Left renal cortex interstitium (tissue), 4 donors: ENCODE measurements around the gene TNIP2. TPM values are rescaled to one million over a fixed set of nuclear protein-coding genes. Genes with fewer than 3 reads are reported as not detected.

Experiments used
- DNase-seq, 4 donors: peaks; one replicate each; pipeline ENCODE4 v3.0.0-alpha.2; 2013; ENCODE audit warnings: low read depth in 4 of 4, low spot score in 2 of 4, missing footprints in 1 of 4
- polyA plus RNA-seq, 4 donors: library from polyadenylated mRNA; unstranded; fragments of 120-200 nt; gene quantifications; one replicate each; pipeline ENCODE4 v1.2.1, GENCODE V29; 2013; ENCODE audit not compliant: insufficient read length in 4 of 4

Gene TNIP2
- polyA plus RNA-seq, 4 donors: 15.5 to 24.2 (median 22.2) TPM

DNA sequence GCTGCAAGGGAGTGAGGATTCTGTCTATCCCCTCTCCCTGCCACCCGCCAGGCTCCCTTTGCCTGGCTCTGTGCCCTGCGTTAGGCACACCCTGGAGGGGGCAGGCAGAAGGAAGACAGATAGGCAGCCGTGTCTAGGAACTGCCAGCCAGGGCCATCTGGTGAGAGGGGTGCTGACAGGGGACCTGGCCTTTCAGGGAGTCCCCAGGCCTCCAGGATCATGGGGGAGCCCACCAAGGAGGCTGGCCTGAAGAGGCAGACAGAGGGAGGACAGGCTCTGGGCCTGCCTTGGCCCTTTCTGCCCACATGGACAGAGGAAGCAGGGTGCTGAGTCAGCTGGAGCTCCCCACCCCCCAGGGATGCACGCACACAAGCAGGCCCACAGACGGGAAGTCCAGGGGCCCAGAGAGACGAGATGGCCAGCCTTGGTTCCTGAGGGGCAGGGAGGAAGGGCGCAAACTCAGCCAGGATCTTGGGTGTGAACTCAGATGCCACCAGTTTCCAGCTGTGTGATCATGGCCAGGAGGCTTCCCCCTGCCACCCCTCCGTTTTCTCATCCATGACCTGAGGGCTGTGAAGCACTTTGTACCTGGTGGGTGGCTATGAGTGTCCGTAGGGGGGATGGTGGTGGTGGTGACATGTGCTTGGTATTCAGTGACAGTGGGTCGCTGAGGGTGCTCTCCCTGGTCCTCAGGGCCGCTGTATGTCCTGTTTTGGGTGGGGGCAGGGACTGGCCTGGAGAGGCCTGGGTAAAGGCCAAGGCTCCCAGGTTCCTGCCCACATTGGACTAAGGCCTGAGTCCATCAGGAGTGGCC is 38.6 kb upstream of the TNIP2 start:
- no peak for DNase-seq

DNA sequence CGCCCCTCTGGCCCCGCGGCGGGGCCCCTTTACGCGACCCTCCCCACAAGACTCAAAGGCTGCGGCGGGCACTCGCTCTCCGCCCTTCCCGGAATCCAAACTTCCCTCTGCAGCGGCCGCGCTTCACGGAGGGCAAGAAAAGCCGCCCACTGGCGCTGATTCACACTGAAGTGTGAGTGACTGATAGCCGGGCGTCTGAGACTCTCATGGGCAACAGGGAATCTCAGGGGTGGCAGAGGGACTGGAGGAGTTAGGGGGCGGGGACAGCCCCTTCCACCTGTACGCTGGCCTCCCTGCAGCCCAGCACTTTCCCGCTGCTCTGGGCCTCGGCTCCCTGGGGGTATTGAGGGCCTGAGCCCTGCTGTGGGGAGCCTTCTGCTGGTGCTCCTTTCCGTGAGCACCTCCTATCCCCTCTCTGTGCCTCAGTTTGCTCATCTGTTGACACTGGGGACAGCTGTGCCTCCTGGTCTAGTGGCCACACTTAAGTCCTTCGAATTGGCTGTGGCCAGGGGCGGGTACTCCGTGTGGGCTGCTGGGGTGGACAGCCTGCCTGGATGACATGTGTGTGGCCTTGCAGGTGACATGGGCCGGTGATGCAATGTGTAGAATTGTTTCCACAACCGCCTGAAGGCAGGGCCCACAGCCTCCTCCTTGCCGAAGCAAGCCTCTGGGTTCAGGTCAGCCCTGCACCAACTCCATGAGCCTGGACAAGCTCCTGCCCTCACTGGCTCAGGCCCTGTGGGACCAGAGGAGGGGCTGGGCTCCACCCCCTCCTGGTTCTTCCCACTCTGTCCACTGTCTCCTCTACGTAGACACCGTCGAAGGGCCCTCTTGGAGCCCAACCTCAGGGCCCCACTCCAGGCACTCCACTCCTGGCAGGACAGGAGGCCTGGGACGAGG is 37.7 kb upstream of the TNIP2 start:
- DNase-seq: no peak

DNA sequence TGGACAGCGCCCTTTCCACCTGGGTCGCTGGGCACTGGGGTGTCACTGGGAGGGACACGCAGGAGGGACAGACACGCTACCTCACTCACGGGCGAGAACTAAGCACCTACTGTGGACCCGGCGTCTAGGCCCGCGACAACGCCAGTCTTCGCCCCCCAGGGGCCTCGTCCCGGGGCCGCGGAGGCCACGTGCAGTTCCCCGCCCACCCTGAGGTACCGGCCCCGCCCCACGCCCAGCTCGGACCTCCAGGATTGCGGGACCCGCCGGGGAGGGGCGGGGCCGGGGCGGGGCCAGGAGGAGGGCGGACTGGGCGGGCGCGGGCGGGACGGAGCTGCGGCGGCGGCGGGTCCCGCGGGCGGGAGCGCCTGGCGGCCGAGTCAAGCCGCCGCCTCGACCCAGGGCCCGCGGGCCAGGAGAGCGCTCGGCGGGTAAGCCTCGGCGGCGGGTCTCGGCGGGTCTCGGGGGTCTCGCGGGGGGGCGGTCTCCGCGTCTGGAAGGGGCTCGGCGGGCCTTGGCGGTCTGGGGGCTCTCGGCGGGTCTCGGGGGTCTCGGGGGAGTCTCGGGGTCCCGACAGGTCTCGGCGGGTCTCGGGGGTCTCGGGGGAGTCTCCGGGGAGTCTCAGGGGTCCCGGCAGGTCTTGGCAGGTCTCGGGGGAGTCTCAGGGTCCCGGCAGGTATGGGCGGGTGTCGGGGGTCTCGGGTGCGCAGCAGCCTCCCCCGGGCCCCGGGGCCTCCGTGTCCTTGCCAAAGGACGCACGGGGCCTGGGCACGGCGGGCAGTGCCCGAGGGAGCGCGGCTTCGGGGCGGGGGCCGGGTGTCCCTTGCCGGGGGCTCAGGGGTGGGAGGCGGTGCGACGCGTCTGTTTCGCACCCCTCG is 36.8 kb upstream of the TNIP2 start, which contains the start of gene SH3BP2:
Gene SH3BP2 (plus strand): TSS at position 375 of the 875 bp plus-strand sequence. CDS start 27,533 bp downstream, outside the sequence.
- DNase-seq: no peak

DNA sequence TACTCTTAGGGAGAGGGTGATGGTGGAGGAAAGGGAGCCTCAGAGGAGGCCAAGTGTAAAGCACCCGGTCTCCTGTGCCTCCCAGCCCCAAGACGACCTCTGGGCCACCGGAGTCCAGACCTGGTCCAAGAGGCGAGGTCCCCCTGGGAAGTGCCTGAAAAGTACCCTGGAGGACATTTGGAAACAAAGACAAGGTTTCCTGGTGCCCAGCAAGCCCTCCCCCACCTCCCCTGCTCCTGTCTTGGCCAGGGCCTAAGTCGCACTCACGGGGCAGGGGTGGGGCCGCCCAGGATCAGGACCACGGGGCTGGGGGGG is 36.2 kb upstream of the TNIP2 start:
- no peak for DNase-seq

DNA sequence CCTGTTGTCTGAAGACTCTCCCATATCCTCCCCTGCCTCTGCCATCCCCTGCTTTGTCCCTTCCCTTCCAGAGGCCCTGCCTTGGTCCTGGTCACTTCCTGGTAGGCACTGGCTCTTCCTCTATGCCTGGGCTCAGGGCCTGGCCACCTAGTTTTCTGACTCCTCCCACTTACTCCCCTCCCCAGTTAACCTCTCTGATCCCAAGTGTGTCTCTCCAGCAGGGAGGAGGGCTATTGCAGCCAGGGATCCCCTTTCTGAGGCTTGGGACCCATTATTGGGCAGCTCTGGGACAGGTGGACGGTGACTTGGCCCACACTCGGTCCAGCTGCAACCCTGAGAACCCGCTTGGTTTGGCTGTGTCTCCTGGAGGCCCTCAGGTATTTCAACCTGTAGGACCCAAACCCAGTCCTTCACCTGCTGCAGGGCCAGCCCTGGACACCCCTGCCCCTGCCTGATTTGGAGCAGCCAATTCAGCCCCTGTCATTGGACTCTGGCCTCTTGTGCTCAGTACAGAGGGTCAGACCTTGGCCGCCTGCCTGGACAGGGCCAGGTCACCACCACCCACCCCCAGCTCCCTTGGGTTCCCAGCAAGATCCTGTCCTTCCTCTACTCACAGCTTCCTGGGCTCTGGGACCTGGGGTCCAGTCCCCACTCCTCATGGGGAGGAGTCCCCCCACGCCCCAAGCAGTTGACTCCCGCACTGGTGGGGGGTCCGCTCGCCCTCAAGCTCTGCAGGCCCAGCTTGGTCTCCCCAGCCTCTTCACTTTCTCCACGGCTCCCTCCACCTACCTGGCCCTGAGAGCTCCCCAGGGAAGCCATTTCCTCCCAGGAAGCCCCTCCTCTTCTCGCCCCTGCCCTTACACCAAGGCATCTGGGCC is 35.6 kb upstream of the TNIP2 start:
- no peak for DNase-seq

DNA sequence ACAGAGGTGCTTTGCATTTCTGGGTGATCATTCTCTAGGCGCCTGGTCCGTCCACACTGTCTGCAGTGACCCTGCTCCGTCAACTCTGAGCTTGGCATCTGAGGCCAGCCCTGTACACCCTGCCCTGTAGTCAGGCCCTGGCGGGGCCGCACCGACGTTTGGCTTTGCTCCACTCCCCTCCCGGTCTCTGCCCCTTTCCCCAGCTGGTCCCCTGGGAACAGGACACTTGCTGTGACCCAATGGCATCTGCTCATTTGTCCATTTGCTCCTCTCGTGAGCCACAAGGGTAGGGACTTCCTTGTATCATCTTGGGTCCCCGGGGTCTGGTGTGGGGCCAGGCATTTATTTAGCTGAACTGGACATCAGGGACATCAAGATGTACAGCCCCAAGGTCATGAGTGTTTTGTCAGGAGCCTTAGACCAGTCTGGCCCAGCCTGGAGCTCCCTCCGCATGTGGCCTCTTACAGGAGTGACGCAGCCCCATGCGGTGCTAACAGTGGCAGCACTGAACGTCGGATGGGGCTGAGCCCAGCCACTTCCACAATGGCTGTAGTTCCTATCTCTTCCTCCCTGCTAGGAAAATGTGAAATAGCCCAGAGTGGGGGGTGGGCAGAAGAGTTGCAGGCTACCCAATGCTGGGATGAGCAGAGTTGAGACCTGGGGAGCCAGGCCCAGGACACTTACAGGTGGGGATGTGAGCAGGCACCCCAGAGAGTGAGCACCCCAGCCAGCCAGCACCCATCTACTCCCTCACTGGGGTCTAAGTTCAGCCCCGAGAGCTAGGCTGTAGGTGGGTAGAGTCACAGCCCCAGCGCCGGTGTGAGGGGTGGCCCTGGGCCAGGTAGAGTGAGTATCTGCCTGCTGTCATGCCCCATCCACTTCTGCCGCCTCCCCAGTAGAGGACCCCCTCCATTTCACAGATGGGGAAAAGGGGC is 34.7 kb upstream of the TNIP2 start:
- DNase-seq: no peak

DNA sequence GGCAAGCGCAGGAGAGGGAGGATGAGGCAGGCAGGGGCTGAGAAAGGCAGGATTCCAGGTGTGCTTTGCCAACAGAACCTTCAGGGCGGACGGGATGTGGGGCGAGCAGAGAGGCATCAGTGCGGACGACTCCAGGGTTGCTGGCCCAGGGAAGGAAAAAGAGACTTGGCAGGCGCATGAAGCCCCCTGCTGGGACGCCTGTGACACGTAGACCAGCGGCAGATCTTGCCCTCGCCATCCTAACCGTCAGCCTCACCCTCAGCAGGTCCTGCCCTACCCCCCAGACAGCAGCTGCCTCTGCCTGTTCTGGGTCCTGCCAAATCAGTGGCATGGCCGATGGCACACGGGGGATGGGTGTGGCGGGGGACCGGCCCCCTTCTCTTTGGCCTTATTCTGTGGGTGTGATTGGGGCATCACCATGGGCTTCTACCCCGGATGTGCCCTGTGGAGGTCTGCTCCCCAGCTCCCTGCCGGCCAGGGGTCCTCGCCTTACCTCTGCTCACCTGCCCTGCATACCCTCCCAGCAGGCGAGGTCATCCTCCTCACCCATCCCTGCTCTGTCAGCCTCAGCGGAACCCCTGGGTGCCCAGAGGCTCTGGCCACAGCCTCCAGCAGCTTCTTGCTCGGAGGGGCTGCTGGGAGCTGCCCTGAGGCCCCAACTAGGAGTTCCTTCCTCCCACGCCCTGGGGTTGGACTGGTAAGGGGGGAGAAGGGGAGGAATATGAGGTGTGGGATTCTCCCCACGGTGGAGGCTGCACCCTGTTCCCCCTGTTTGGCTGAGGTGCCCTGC is 33.9 kb upstream of the TNIP2 start:
- no peak for DNase-seq

DNA sequence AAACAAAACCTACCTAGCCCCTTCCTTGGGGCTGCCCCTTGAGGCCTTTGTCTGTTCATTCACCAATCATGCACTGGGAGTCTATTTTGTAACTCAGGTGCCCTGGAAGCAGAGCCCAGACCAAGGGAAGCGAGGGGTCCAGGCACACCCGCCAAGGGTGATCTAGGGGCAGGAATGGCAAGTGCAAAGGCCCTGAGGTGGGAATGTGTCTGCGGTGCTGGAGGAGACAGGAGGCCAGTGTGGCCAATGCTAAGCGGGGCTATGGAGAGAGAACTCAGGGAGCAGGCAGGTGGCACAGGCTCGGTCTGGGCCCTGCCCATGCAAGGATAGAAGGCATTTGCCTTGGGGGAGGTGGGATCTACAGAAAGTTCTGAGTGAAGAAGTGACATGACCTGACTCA is 33.2 kb upstream of the TNIP2 start:
- no peak for DNase-seq

DNA sequence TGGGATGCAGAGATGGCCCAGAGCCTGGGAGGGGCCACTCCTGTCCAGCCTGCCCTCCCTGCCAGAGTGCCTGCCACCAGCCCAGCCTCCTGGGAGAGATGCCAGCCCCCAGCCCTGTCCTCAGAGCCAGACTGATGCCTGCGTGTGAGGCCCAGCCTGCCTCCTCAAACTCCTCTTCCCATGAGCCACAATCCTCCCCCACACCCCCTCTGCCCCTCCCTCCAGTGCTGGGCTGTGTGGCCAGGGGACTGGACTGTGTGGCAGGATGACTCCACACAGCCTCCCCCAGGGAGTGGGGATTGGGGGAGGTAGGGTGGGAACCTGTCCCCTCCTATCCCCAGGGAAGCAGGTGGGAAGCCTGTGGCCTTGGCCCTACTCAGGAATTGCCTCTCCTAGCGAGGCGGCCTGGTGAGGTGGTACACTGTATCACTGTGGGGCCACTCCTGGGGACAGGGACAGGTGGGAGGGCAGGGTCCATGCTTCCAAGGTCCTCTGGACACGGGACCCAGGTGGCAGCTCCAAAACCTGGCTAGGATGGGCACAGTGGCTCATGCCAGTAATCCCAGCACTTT is 32.5 kb upstream of the TNIP2 start:
- DNase-seq: no peak

DNA sequence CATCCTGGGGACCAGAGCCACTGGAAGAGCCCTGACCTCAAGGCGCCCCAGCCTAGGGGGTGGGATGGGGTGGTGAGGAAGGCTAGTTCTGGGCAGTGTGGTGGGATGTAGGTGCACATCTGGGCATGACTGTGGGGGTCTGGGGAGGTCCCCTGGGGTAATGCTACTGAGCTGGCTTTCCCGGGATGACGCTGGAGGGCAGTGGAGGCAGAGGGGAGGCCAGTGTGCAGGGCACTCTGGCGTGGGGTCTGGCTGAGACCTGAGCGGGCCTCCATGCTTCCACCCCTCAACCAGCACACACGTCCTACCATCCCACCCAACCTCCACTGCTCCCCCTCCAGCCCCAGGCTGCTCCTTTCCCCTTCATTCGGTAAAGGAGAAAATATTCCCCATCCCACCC is 32.0 kb upstream of the TNIP2 start:
- DNase-seq: no peak

DNA sequence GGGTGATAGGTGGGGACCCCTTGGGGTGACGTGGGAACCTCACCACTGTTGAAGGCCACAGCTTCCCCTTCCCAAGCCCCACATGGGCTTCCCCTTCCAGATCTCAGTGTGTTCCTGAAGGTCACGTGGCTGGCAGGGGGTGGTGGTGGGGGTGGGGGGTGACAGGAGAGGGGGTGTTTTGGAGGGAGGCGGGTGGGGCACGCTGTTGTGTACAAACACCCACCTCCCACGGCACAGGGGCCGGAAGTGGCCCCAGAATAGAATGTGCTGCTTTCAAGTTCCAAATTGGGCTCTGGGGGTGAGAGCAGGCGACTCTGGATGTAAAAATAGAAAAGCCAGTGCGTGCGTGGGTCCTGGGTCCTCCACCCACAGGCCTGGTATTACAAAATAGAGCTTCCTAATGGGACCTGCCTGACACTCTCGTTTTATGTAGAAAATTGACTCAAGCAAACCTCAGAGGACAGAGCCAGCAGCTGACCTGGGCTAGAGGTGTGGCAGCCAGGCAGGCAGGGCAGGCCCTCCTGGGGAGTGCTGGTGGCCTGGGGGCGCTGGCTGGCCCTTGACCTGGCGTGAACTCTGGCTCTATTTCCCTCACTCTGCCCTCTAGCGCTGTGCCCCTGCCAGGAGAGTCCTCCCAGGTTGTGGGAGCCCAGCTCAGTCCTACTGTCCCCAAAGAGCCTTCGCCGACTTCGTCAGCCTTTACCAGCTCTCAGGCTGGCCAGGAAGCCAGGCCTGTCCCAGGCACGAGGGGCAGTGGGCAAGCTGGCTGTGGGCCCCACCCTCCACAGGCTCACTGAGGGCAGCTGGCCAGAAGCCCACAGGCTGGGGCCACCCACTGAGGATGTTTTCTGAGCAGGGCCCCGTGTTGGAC is 31.3 kb upstream of the TNIP2 start:
- DNase-seq: no peak

DNA sequence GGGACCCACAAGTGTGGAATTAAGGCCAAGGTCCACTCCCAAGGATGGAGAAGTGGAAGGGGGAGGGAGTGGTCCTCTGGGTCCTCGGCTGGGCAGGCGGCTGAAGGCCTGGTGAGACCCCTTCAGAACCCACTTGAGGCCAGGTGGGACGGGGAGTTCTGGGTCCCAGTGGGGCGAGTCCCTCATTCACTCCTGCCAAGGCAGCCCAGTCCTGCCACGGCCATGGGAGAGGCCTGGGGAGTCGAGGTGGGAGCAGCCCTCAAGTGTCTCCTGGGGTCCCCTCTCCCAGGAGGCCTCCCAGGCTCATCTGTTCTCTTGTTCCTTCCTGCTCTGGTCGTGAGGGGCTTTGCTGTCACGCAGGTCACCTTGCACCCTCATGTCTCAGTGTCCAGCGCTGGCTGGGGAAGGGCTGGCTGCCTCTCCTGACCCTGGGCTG is 30.7 kb upstream of the TNIP2 start:
- DNase-seq: no peak

DNA sequence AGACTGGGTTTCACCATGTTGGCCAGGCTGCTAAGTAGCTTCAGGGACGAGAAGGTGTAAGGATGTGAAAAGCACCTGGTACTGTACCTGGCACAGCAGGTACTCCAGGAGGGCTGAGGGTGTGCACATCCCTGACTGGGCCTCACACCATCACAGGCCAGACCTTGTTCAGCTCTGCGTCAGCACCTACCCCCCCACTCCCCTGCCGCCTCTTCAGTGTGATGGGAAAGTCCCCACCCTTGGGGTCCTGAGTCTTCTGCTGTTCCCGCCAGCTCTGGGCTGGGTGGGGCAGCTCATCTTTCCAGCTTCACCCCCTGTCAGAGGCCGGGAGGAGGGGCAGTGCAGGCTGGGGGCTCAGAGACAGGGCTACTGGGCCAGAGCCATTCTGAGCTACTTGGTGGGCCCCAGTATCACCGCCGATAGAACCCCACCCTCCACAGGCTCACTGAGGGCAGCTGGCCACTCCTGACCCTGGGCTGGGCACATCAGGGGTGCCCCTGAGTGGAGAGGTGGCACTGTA is 30.1 kb upstream of the TNIP2 start:
- no peak for DNase-seq

DNA sequence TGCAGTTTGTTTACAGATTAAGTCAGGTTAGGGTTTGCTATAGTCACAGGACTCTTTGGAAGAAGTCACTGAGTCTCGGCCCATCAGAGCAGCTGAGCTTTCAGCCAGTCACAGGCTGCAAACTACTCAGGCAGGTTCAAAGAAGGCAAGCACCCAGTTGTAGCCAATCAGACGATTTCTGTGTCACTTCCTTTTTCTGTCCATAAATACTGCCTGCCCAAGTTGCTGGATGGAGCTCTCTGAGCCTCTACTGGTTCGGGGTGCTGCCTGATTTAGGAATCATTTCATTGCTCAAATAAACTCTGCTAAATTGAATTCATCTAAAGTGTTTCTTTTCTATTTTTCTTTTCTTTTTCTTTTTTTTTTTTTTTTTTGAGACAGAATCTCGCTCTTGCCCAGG is 29.5 kb upstream of the TNIP2 start:
- DNase-seq: no peak

DNA sequence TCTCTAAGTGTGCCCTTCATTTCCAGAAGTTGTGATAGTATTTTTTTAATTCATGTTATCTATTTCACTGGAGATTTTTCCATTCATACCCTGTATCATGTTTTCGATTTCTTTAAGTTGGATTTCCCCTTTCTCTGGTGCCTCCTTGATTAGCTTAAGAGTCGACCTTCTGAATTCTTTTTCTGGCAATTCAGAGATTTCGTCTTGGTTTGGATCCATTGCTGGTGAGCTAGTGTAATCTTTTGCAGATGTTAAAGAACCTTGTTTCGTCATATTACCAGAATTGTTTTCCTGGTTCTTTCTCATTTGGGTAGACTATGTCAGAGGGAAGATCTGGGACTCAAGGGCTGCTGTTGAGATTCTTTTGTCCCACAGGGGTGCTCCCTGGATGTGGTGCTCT is 27.7 kb upstream of the TNIP2 start:
- DNase-seq: no peak

DNA sequence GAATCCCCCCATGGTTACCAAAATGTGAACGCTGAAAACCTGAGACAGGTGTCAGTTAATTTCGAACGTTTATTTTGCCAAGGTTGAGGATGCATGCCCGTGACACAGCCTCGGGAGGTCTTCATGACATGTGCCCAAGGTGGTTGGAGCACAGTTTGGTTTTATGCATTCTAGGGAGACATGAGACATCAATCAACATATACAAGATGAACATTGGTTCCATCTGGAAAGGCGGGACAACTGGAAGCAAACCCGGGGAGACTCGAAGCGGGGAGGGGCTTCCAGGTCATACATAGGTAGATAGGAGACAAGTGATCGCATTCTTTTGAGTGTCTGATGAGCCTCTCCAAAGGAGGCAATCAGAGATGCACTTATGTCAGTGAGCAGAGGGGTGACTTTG is 25.8 kb upstream of the TNIP2 start:
- no peak for DNase-seq
